Activated CD8-positive, alpha-beta memory T cell treated with anti-CD3 and anti-CD28 coated beads, Interleukin-2, amount 50 U/mL, for 1 hour (primary cell): ENCODE data around the gene CCDC141.

Source experiments
- DNase-seq: peaks from one replicate; pipeline ENCODE4 v3.0.0-alpha.2; 2020; ENCODE audit errors: extremely low read depth

CCDC141 gene

DNA sequence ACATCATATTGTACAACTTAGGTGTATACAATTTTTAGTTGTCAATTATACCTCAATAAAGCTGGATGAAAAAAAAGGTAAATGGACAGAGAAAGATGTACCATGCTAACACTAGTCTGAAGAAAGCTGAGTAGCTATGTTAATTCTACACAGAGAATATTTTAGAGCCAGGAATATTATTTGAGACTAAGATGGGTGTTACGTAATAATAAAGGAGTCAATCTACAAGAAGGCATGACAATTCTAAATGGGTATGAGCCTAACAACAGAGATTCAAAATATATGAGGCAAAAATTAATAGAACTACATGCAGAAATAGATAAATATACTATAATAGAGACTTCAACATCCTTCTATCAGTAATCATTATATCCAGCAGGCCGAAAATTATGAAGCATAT is 69.1 kb downstream of the CCDC141 start:
- no peak for DNase-seq

DNA sequence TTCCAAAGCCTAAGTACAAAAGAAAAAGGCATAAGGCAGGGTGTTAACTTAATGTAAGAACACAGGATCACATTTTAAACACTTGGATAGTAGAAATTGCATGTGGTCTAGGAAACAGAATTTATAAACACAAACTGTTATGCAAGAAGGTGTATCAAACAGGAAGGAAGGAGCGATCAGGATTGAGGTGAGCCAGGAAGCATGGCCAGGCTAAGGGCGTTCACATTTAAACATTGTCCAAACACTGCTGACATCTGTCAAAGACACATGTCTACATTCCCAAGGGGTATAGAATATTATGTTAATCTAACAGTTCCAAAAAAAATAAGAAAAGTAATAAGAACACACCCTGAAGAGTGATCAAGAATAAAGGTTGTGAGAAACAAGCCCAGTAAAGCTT is 71.3 kb downstream of the CCDC141 start:
- no peak for DNase-seq

DNA sequence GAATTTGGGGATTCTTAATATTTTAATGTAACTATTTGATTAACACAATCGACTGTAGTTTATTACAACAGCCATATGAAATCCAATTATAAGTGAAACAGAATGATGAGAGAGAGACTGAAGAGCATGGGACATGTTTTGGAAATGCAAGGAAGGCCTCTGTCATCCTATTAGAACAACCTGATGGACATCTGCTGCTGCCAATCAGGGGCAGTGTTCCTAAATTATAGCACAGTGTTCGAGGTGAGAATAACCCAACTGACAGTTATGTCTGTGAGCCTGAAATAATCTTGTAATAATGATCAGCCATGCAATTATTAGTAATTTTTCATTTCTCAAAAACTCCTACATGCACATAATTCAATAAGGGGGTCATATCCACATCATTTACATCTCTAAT is 73.6 kb downstream of the CCDC141 start:
- no peak for DNase-seq

DNA sequence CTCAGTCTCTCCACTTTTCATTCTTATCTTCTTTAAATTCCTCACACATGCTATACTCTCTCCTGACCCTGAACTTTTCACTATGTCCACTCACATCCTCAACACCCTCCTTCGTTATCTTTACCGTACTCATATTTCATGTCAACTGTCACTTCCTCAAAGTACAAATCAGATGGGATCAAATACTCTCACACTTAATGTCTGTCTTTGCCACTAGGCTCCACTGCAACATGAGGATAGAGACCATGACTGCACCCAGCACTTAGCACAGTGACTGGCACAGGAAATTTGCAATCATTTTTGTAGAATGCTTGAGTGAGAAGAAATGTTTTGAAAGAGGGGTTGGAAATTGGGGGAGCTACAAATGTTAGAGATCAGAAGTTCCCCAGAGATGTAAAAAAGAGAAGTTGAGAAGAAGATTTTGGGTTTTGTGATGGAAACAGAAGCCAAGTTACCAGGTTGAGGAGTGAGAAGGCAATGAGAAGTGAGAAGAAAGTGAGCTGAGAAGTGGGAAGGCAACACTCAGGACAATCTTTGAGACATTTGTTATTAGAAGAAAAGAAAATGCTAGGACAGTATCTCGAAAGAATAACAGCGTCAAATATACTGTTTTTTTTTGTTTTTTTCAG is 87.0 kb downstream of the CCDC141 start:
- DNase-seq, result no peak

DNA sequence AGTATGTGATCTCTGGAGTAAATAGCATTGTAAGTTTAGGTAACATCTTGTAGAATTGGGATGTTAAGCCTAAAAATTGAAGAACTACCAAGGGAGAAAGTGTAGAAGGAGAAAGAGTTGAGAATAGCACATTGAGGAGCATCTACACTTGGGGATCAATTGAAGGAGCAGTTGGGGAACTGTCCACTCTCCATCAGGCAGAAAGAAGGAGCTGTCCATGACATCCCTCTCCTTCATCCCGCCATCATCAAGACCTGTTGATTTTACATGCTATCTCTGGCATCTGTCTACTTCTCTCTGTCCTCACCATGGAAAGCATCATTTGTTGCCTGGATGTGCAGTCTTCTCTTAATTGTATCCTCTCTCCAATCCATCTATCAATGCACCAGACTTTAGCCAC is 87.8 kb downstream of the CCDC141 start:
- DNase-seq, result no peak

DNA sequence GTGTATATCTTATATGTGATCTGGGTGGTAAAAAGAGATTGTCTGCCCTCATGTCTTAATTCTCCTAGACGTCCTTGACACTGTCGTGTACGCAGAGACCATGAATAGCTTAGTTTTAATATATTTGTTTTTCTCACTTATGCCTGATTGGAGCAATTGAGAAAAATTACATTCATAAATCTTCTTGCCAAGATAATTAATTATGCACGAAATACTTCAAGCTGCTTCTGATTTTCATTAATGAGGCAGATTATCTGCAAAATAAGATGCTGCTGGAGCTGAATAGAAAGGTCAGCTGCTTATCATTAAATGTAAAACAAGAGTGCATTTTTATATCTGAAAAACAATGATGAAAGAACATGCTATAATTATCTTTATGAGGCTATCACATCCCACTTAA is 95.9 kb downstream of the CCDC141 start:
- no peak for DNase-seq

DNA sequence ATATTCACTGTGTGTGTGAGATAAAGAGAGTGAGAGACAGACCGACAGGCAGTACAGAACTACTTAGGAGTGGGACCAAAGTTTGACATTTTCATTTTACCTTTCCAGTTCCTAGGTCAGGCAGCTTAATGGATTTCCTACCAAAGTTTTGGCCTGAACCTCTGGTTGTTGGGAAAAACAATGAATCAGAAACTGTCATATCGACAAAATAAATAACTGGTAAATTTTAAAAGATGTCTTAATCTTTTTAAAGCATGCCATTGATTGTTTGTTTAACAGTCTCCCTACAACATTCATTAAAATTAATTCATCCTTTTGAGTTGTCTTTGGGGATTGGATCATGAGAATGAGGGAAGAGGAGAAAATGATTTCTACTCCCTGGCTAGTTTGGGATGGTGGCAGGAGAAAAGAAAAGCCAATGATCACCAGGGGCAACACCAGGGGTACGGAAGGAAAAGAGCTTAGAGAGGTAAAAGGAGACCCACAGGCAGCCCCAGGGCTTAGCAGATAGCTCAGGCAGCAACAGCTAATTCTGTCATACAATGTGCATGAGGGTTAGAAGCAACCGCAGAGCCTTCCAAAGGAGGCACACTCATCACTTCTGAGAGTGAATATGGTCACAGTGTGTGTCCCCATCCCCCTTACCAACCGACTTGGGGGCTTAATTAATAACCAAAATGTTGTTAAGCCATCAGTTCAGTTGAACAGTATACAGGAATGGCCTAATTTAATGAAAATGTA is 98.5 kb downstream of the CCDC141 start:
- DNase-seq, result no peak

DNA sequence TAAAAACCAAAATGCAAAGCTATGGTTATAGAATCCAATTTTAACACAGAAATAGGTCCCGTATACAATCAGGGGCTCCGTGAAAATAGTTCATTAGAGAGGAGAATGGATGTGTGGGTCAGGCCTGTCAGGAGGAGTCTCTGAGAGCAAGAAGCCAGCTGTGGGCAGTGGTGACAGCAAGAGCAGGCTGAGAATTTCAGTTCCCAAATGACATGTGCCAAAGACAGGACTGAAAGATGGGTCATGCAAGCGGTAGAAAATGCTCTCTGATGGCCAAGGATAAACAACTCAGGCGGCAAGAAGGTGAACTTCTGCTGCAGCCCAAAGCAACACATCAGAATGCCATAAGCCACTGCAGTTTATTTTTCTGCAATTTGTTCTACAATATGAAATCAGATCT is 100.4 kb downstream of the CCDC141 start:
- DNase-seq, result no peak

DNA sequence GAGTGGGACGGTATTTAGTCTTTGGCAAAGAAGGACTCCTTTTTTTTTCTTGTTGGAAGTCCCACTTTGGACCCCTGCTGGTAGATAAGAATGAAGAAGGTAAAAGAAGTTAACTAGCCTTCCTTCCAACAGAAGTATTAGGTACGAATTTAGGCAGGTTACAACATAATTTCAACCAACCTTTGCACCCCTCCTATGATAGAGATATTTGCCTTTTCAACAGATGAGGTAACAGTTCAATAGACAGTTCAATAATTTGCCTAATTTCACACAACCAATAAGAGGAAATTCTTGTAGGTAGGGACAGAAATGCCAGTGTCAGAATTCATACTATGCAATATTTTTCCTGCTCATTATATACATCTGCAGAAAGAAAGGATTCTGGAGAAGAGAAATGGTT is 100.8 kb downstream of the CCDC141 start:
- no peak for DNase-seq

DNA sequence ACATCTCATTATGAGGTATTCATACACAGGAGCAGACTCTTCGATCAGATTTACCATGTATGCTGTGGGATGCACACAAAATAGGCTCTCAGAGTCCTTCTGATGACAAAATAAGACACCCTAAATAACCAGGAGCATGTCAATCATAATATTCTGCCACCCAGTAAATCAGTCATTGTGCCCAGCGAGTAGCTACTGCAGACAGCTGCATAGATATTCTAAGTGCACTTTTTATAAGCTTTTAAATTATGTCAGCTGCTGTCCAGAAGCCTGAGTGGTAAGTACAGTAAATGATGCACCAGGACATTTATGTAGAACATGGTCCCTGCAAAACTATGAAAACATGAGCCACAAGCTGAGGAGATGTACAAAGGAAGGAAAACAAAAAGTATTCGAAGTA is 102.9 kb downstream of the CCDC141 start:
- DNase-seq, result no peak

DNA sequence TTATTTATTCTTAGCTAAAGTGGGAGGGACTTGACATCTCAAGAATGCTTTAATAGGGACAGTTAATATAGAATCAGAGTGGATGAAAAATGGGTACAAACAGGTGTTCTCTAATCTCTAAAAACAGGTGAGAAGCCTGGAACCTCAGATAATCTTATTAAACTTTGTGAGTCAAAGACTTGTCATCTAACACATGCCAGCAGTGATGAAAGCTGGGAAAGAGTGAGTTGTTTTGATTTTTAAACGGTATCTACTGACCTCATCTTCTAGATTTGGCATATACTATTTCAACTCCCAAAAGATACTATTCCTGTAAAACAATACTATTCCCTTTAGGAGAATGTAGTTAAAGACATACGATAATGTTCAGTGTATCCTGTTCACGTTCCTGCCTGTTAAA is 103.4 kb downstream of the CCDC141 start:
- no peak for DNase-seq

DNA sequence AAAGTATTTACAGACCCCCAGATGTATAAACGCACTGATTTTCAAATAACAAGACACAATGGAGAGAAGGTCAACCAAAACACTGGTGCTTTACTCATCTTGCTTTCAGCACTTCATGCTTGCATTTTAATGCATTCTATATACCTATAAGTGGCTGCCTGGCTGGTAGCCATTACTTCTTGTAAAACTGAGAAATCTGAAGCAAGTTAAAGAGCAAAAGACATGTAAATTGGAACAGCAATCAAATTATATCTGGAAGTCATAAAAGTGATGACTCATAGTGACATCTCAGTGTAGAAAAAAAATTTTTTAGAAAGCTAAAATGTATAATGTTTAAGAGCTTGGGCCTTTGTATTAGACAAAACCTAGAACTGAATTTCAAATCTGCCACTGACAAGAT is 106.2 kb downstream of the CCDC141 start:
- DNase-seq, result no peak

DNA sequence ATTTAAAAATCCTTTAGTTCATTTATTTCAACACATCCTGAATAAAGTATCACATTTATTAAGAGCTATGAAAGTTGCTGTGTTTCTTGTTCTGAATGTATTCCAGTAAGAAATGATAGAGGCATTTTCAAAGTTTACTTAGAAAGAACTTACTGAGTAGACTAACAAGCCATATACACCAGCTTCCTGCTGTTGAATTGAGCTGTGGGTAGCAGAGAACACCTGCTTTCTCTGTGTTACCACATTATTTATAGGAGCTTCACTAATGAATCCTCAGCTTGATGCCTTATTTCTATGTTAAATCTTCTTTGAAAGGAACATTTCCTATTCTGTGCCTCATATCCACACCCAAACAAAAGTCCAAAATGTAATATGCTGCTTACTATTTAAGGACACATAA is 115.4 kb downstream of the CCDC141 start:
- DNase-seq, result no peak

DNA sequence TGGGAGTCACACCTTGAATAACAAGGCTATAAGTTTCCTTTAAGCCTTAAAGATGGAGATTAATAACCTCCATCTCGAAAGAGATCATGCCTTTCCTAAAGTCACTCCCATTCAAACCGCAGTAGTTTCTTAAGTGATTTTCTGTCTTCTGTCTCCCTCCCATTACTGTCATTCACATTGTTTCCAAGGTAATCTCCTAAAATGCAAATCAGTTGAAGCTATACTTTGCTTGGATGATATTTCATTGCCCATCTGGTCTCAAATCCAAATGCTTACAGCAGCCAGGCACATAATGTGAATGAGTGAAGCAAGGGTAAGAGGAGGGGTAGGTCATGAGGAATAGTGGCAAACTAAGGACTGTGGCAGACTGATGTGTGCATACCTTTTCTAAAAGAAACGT is 116.4 kb downstream of the CCDC141 start:
- DNase-seq, result no peak

DNA sequence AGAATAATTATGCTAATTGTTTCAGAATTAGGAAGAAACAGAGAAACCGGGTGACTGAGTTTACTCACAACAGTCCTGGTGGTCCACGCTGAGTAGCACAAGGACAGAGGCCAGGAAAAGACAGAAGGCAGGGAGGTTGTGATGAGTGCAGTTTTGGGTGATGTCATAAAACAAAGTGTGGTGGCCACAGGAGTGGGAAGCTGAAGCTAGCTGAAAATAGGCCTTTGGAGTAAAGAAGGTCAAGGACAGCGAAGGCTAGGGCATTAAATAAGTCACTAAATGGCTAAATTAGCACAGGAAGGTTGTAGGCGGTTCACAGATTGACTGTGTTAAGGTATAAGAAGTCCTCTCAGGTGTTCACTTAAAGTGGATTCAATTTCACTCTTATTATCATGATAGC is 121.9 kb downstream of the CCDC141 start:
- no peak for DNase-seq

DNA sequence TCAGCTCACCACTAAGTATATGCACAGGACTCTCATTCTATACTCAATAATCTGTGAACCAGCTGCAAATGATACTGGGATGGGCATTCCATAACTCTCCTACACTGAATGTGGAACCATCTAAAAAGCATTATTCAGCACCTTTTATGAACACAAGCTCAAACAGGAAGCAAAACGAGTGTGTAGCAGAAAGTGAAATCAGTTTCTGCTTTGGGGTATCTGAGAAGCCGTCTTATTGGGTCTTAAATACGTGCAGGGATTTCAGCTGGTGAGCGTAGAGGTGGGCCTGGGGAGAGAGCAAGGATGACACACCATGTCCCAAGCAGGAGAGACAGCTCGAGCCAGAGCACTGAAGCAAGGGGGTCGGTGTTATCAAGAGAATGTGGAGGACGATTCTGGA is 122.8 kb downstream of the CCDC141 start:
- DNase-seq, result no peak

DNA sequence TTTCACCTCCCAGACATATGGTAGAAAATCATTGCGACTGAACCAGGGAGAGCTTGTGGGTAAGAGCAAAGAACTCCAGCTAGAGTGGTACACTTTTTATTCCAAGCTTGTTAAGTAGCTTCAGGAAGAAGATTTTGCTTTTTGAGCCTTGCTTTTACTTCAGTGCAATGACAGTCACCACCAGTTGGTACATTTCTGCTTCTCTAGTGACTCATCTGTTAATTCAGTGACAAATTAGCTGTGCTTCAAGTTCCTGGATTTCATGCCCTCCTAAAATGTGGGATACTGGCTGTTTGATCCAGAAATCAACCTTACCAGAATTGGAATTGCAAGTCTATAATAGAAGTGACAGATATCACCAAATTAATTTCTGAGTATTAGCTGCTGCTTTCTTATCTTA is 125.1 kb downstream of the CCDC141 start:
- DNase-seq, result no peak

DNA sequence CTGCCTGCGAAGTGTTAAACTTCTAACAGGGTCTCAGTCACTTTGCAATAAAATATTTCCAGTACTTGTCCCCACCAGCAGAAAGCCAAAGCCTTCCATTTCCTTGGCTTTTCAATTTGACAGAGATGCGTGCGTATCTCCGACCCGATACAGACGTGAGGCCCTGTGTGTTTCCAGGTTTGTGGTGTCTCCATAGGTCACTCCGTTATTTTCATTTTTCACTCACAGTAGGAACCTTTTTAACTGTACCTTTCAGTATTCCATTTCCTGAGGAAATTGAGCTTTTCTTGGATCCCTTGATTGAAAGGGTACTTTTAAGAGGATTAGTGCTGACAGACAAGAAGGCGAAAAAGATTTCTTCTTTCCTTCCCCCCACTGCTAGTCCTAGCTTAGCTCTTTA is 126.4 kb downstream of the CCDC141 start:
- DNase-seq, result no peak

DNA sequence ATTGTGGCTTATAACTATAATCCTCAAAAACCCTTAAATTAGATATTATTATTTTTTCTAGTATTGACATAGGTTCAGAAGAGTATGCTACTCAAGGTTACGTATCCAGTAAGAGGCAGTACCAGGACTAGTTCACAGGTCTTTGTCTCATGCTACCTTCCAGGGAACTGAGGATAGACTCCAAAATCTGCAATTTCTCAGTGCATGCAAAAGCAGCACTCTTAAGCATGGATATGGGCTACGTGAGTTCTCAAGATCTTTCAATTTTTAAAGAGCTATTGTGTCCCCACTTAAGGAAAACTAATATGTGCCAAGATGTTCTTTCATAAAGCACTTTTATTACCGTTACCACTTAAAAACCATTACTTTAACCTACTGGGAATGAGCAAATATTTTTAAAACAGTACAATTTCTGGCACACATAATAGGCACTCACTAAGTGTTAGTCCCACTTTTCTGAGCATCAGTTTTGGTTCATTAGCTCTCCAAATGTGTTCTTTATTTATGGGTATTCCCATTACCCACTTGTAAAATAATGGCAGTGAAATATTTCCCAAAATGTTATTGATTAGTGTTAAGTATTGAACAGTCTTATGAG is 128.9 kb downstream of the CCDC141 start:
- DNase-seq, result no peak

DNA sequence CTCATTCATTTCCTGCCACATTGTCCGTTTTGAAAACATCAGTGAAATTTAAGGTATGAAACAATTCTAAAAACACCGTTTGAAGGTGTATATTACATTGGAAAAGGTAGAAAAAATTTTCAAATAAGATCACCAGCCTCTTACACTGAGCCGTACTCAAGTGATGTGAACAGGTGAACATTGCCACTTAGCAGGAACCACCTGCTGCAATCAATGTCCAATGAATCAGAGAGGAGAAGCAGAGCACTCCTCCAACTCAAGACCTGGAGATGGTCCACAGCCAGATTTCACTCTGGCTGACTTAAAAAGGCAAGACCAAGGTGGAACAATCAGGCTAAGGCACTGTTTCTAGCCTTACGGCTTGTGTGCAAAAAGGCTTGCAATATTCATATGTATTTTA is 132.4 kb downstream of the CCDC141 start:
- DNase-seq, result no peak

DNA sequence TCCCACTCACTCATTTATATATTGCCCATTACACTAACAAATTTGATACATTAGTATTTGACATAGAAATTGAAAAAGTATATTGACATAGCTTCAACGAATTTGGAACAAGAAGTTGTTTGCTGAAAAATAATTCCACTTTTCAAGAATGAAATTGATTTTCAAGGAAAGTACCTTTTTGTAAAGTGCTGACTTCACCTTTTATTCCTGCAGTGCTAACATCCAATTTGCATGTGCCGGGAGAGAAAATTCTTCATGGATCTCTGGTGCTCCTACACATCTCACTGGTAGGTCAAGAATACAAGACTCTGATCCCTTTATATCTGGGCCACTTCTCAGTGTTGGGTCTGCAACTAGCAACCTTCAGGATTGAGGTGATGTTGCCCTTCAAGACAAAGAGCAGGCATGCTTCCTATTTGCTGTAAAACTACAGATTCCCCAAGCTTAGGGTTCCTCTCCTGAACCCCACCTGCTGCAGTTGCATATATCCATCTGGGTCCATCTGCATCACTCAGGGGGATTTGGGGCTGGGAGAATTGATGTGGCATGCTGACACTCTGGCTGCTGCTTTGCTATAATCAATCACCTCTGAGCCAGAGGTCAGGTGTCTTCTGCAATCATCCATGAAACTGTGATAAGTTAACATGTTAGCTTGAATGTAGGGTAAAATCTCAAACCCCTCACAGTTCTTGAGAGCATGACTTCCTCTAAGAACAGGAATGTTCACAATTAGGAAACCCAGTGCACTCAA is 134.3 kb downstream of the CCDC141 start:
- no peak for DNase-seq

DNA sequence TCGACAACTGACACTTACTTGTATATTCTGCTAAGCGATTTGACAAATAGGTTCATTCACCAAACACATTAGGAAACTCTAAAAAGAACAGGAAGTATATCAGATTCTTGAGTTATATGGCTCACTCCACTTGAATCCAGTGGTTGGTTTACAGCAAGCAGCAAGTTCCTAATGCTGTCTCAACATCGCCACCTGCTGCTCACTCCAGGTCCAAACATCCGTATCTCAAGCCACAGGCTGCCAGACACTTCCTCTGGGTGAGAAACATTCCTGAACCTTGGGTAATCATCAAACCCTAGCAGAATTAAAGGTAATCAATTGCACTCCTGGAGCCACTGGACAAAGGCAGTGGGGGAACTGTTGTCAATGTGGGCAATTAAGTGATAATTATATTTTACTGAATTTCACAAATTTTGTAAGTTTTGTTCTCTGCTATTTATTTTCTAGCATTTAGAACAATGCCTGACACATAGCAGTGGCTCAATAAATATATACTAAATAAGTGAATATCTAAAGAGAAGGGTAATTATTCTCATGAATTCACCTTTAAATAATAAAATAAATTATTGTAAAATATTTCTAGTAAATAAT is 135.6 kb downstream of the CCDC141 start:
- peak; percentile 17 for DNase-seq
